ENCODE results near the gene PLCB1. TPM values are rescaled to one million over a fixed set of nuclear protein-coding genes. Genes with fewer than 3 reads are reported as not detected.

Gene PLCB1
- total RNA-seq, 1 donor from 2014 or later, result 10.8 TPM

DNA sequence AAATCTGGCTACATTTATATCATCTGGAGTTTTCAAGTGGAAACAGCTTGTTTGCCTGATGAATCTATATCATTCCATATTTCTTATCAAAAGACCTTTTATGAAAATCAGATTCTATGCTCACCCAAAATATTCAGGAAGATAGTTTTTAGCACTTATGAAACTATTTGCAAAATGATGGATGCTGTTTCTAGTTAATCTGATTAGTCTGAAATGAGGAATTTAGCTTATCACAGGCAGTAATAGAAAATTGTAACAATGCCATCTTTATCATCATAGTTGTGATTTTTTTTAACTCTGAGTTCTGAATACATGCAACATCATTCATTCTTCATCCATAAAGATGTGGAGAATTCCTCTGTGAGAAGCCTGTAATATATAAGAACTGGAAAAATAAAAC lies 229.7 kb downstream of the PLCB1 start:
- H3K4me3 Mint-ChIP-seq (ENCODE audit: unreplicated experiment), result no peak overlapping the region
- H3K36me3 Mint-ChIP-seq (ENCODE audit: low read depth), result no peaks in the 10 kb centered on the region
- TF ChIP-seq, protein P1, sequence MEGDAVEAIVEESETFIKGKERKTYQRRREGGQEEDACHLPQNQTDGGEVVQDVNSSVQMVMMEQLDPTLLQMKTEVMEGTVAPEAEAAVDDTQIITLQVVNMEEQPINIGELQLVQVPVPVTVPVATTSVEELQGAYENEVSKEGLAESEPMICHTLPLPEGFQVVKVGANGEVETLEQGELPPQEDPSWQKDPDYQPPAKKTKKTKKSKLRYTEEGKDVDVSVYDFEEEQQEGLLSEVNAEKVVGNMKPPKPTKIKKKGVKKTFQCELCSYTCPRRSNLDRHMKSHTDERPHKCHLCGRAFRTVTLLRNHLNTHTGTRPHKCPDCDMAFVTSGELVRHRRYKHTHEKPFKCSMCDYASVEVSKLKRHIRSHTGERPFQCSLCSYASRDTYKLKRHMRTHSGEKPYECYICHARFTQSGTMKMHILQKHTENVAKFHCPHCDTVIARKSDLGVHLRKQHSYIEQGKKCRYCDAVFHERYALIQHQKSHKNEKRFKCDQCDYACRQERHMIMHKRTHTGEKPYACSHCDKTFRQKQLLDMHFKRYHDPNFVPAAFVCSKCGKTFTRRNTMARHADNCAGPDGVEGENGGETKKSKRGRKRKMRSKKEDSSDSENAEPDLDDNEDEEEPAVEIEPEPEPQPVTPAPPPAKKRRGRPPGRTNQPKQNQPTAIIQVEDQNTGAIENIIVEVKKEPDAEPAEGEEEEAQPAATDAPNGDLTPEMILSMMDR (IDR thresholded peaks at IDR 0.05), result no peak
- peaks cover 17% of the 10 kb centered on the region for H3K4me1 Mint-ChIP-seq (ENCODE audit: low read depth)
- no peak for DNase-seq (ENCODE audit: low spot score)
- H3K9me3 Mint-ChIP-seq (ENCODE audit: low read depth), result no peaks in the 10 kb centered on the region
- no peaks in the 10 kb centered on the region for H3K27me3 Mint-ChIP-seq (ENCODE audit: low read depth)
- H3K27ac Mint-ChIP-seq (ENCODE audit: unreplicated experiment), result no peak overlapping the region

DNA sequence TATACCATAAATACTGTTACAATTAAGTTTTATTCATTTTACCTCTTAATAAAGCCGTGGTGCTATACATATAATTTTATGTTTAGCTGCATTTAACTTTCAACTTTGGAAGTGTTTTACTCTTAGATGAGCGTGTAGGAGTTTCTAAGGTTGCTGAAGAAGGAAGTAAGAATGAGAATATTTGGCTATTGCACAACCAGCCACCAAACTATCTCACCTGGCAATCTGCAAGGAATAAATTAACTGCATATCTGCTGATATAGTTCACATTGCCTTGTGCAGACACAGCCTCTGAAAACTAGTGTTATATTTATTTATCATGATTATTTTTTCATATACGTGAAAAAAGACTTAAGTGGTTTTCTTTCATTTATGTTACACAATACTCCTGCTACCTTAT lies 230.4 kb downstream of the PLCB1 start:
- Mint-ChIP-seq H3K4me3 (ENCODE audit: unreplicated experiment) (no peak overlapping the region), H3K36me3 (ENCODE audit: low read depth) (no peaks in the 10 kb centered on the region), H3K27ac (ENCODE audit: unreplicated experiment) (no peak overlapping the region), H3K4me1 (ENCODE audit: low read depth) (peaks cover 14% of the 10 kb centered on the region), H3K9me3 (ENCODE audit: low read depth) (no peaks in the 10 kb centered on the region), H3K27me3 (ENCODE audit: low read depth) (no peaks in the 10 kb centered on the region)
- no peak for DNase-seq (ENCODE audit: low spot score)
- TF ChIP-seq, protein P1 (IDR thresholded peaks at IDR 0.05), result no peak

DNA sequence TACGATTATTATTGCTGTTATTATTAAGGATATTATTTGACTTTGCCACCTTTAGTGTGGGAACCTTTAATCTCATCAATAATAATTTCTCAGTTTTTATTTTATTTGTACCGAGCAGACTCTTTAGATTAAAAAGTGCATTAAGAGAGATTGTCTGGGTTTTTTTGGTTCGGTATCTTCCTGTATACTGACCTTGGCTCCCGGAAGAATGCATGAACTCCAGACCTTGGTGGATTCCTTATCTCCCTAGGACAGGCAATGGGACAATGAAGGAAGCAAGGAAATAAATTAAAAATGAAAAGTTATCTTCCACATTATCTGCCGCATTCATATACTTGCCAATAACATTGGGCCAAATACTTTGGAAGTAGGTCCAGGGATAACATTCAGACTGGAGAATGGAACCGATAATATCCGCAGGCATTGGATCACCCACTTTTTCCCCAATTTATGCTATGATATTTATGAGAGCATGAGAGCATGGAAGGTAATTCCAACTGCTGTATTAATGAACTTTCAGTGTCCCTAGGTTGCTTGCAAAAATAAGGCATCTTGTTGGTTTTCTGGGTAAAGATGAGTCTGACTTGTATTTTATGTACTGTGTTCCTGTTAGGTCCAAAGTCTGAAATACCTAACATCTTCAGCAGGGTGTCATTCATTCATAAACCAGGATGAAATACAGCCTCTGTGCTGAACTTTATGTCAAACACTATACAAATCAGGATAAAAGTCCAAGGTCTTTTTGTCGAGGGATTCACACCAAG lies 232.1 kb downstream of the PLCB1 start:
- TF ChIP-seq, protein P1 (IDR thresholded peaks at IDR 0.05), result no peak
- H3K4me1 Mint-ChIP-seq (ENCODE audit: low read depth), result peaks cover 8% of the 10 kb centered on the region
- H3K4me3 Mint-ChIP-seq (ENCODE audit: unreplicated experiment), result no peak overlapping the region
- H3K27me3 Mint-ChIP-seq (ENCODE audit: low read depth), result peaks cover 3% of the 10 kb centered on the region
- no peaks in the 10 kb centered on the region for H3K36me3 Mint-ChIP-seq (ENCODE audit: low read depth)
- H3K27ac Mint-ChIP-seq (ENCODE audit: unreplicated experiment), result no peak overlapping the region
- DNase-seq (ENCODE audit: low spot score), result no peak
- H3K9me3 Mint-ChIP-seq (ENCODE audit: low read depth), result no peaks in the 10 kb centered on the region

DNA sequence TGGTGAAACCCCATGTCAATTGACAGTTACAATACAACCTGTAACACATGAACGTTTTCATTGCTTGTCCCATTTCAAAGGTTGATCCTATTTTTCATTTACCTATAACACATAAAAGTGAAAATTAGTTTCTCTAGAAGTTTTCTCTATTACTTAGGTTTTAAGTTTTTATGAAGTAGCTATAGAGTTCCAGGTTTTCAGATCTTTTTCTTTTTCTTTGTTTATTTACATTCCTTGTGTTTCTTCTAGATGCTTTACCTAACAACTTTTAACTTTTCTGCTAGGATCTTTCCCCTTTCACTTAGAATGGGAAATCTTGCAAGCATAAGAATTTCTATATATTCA lies 232.6 kb downstream of the PLCB1 start:
- Mint-ChIP-seq H3K27ac (ENCODE audit: unreplicated experiment) (no peak overlapping the region), H3K27me3 (ENCODE audit: low read depth) (peaks cover 5% of the 10 kb centered on the region), H3K4me3 (ENCODE audit: unreplicated experiment) (no peak overlapping the region), H3K4me1 (ENCODE audit: low read depth) (peaks cover 8% of the 10 kb centered on the region), H3K9me3 (ENCODE audit: low read depth) (no peaks in the 10 kb centered on the region), H3K36me3 (ENCODE audit: low read depth) (no peaks in the 10 kb centered on the region)
- TF ChIP-seq, protein P1 (IDR thresholded peaks at IDR 0.05), result no peak
- DNase-seq (ENCODE audit: low spot score), result no peak

DNA sequence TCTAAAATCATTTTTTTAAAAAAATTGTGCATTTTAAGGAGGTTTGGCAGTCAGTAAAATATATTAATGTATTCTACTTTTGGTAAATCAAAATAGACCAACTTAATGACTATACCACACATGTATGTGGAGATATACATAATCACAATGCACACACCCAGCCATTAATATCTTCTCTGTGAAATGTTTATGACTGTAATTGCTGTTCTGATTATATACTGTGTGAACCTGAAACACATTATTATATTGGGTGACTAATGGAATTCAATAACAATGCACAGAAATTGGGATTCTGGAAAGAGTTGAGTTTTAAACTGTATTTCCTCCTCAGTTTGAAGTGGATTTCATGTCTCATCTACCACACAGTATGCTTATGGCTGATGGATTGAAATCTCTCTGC lies 233.6 kb downstream of the PLCB1 start:
- TF ChIP-seq, protein P1 (IDR thresholded peaks at IDR 0.05), result no peak
- Mint-ChIP-seq H3K27me3 (ENCODE audit: low read depth) (peaks cover 5% of the 10 kb centered on the region), H3K9me3 (ENCODE audit: low read depth) (no peaks in the 10 kb centered on the region), H3K4me3 (ENCODE audit: unreplicated experiment) (no peak overlapping the region), H3K27ac (ENCODE audit: unreplicated experiment) (no peak overlapping the region), H3K36me3 (ENCODE audit: low read depth) (no peaks in the 10 kb centered on the region), H3K4me1 (ENCODE audit: low read depth) (peaks cover 5% of the 10 kb centered on the region)
- DNase-seq (ENCODE audit: low spot score), result no peak

Data from chondrocyte (in vitro differentiated cells).